GM19324 (cell line): ENCODE results near the gene COL13A1.

Experiments
- ATAC-seq: cut with Tn5 transposase; IDR thresholded peaks from one replicate; pipeline ENCODE4 v1.9.1; 2021; ENCODE audit warnings: mild to moderate bottlenecking, moderate library complexity; ENCODE audit not compliant: unreplicated experiment, low FRiP score

COL13A1 gene

DNA sequence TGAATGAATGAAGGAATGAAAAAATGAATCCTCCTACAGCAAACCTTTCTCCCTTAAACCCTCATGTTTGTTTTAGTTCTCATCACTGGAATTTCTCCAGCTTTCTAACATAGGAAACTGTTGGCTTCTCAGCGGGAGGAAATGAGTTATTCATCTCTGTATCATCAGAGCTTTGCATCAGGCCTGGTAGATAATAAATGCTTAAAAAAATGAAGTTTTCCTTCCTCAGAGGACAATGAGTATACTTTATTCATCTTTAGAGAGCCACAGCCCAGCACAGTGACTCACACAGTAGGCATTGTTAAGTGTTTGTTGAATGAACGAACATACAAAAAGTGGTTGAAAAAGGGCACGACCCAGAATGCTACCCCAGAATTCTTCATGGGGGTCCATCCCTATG lies 62.6 kb downstream of the COL13A1 start:
- no peak for ATAC-seq

DNA sequence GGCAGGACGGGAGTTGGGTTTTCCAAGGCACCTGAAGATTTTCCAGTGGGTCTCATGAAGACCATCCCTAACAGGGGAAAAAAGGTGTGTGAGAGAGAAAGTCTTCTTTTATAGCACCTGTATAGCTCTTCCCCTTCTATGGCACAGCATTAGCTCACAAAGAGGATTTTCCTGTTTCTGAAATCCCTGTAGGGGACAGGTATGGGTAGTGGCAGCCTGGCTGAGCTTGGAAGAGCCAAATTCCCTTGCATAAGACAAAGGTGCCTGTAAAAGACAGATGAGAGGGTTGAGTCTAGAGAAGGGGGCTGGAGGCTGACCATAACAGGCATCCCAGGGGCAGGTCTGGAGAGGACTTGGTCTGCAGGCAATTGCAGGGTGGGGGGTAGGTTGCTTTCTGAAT lies 63.7 kb downstream of the COL13A1 start:
- ATAC-seq: no peak

DNA sequence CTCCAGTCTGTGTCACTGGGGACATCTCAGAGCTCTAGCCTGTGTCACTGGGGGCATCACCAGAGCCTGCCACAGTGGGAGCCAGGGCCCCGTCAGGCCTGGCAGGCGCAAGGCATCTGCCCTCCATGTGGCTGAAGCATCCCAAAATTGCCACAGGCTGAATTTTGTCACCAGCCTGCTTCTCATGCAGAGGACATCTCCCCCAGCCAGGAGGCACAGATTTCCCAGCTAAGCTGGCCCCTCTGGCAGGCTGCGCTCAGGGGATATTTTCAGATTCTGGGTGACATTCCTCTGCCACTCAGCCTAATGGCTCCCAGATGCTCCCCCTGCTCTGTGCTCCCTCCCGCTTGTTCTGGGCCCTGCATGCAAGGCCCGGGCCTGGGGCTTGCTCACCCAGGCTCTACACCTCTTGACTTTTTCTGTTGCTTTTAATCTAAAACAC lies 64.6 kb downstream of the COL13A1 start:
- ATAC-seq: no peak

DNA sequence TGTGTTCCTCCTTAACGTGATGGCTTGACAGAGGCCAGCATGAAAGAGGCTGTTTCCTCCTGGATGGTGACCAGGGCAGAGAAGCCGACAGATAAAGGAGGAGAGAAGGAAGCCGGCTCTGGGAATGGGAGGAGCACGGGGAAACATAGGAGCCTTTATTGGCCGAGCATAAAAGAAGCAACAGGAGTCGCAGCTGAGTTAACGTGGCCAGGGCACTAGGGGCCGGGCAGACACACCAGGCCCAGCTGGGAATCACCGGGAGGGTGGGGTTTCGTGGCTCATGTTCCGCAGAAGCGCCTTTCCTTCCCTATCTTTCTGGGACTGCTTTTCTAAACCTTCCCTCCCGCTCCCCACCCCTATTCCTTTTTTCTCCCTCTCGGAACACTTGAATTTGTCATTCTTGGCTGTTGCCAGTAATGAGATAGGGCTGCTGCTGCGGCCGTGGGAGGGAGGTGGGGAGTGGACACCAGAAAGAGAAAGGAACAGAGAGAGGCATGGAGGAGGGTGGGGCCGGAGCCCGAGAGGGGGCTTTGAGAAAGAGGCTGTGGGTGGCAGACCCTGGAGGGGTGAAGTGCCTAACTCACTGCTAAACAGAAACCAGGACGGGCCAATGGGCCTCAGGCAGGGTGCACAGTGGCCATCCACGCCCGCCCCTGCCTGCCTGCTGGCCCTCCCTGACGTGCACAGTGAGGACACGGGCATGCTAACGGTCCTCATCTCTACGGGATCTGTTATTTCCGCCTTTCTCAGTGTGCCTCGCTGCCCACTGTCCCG lies 65.2 kb downstream of the COL13A1 start:
- no peak for ATAC-seq

DNA sequence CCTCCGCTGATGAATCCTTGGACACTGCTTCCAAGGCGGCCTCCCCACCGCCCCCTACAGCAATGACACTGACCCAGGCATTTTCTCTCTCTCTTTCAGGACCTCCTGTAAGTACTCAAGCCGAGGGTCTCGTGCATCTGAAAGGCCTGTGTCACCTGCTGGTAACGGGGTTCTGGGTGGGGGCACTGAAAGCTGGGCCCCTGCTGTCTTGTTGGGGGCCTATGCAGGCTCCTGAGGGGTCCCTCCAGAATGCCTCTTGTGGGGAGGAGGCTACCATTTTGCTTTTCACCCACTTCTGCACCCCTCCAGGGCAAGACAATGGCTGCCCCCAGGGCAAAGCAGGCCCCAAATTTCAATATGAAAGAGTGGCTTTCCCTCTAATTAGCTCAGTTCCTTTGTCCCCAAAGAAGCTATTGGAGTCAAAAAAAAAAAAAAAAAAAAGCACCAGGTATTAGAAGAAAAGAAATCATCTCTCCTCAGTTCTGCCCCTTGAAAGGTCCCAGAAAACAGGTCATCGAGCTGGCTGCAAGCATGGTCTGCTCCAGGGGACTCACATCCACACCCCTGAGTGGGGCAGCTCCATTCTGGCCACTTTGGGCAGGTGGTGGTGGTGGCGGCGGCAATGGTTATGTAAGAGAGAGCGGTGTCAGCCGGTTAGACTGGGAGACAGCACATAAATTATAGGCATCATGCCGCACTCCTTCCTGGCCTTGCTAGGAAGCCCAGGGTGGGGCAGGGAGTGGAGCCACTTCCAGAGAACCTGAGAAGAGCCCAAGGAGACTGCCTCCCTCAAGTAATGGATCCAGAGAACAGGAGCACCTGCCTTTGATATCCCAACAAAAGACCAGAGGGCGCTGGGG lies 66.2 kb downstream of the COL13A1 start:
- no peak for ATAC-seq

DNA sequence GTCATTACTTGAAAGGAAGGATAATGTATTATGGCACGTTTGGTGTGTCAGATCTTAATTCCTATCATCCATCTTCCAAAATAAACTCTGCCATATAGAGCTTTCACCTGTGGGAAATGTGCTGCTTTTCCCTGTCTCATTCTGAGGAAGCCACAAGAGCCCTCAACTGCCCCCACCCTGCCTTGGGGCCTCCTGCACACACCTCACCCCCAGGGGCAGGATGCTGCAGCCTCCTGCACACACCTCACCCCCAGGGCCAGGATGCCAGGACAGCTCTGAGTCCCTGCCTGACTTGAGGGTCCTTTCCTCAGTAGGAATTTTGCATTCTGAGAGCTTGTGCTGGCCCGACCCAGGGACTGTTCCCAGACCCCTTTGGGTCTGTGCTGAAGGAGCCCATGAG lies 67.1 kb downstream of the COL13A1 start:
- ATAC-seq: no peak

DNA sequence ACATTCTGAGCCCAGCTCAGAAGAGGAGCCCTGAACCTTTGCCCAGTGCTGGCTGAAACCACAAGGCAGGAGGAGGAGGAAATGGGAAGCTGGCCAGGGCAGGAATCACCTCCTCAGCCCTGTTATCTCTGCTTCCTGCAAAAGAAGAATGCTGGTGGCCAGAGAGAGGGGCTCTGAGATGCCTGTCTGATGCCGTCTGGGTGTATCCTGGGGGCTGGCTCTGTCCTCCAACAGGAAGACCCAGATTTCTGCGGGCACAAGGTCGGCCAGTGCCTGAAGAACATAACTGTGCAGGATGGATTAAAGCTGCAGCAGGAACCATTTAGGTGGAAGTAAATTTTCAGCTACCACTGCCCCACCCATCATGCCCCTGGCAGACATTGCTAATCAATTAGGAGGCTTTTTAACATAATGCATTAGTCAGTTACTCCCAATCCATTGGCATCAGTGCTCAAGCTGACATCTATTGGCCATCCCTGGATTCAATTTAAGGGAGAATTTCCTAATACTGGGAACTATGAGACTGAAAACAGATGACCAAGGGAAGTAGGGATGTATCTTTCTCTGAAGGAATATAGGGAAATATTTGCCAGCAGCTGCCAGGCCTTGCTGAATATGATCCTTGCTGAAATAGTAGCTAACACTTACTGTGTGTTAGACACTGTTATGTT lies 67.7 kb downstream of the COL13A1 start:
- ATAC-seq: no peak

DNA sequence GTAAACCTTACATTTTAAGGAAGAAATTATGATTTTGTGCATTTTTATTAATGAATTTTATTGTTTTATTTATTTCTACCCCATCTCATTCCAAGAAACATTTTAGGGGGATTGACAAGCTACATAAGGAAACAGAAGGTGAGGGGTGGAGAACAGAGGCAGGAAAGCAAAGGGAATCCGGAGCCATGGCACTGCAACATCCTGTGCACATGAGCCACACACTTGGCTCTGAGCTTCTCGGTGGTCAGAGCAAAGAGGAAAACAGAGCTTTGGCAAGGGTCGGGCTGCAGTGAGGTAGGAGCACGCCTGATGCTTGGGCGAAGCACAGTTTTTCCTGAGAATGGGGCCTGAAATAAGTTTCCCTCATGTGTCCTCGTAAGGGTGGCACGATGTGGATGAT lies 68.9 kb downstream of the COL13A1 start:
- no peak for ATAC-seq

DNA sequence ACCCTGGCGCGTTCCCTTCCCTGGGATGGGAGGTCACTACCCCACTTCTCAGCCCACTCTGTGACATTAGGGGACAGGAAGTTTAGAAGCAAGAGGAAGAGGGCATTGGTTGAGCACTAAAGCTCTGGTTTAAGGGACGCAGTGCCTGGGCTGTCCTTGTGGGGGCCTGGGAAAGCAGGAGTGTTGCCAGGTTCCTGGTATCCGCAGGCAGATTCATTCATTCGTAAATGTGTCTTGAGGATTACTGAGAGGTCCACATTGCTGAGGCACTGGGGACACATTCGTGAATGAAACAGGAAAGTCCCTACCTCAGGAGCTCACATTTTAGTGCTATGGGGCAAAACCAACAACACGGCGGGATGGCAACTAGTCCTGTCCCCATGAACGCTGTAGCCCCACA lies 69.4 kb downstream of the COL13A1 start:
- ATAC-seq: no peak

DNA sequence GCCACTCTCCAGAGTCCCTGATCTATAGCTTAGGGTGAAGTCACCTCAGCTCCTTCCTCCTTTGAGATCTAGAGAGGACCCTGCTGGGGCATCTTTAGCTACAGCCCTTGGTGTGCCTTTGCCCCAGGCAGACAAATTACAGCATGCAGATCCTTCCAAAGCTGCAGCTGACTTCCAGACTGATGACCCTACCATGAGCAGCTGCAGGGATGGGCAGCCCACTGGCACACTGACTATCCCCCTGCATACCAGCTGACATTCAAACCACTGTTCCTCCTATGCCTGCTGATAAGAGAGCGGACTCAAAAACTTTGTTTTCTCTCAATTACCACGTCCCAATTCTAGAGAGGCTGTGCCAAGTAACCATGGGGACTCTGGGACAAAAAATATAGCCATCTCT lies 70.6 kb downstream of the COL13A1 start:
- ATAC-seq: no peak

DNA sequence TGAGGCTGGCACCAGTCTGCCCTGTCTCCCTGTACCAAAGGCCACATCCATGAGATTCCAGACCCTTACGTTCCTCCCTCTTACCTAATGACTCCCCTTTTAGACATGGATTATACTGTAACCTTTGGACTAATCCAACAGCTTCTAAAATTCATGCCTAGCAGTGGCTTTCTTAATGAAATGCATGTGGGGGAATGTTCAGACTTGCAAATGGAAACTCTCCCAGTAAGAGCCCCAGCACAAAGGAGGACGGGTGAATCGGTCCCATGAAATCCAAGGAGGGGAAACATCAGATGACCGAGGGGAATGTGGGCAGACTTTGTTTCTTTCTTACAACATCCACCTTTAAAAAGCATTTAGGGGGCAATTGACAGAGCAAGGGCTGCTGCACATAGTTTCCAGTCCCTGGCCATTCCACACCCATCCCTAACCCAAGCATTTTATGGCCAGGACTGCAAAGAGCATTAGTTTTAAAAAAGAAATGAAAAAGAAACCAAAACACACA lies 71.5 kb downstream of the COL13A1 start:
- ATAC-seq: no peak

DNA sequence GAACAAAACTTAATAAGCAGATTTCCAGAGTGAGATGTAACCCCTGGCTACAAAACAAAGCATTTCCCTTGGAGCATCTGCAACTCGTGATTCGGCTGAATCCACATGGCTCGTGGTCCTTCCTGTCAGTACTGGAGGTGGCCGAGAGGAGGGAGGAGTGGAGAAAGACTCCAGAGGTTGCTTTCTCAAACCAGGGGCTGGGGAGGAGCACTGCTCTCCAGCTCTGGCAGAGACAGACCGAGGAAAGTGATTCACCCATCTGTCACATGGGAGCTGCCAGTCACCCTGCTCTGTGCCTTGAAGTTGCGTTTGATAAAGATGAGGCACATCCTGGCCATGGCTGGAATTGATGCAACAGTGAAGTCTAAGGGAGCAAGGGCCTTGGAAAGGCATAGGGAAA lies 72.7 kb downstream of the COL13A1 start:
- no peak for ATAC-seq

DNA sequence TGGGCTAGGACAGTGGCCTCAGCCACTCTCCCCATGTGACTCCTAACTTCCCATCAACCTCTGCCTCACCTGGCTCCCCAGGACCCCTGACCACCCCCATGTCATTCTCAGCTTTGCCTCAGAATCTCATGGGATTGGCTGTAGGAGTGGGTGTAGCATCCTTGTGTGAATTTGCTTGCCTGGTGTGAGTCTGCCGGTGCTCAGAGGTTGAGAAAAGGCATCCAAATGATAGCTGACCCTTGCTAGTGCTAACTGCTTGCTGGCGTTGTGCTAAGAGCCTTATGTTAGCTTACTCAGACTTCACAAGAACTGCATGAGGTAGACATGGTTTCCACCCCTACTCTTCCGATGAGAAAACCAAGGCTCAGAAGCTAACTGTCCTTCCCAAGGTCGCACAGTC lies 74.2 kb downstream of the COL13A1 start:
- ATAC-seq: no peak

DNA sequence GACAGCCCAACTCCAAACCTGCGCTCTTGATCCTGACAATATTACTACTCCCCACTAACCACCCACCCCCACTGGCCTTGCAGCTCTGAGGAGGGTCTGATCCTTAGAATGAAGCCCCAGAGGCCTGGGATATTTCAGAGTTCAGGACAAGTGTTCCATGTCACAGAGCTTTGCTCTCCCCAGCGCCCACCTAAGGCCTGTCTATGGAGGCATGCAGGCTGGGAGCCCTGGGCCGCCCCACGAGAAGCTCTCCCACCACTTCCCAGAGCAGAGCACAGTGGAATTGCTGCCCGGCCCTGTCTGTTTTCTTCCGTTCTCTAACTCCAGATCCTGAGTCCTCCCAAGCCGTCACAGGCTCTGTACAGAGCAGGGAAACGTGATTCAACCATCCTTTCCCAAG lies 74.6 kb downstream of the COL13A1 start:
- no peak for ATAC-seq

DNA sequence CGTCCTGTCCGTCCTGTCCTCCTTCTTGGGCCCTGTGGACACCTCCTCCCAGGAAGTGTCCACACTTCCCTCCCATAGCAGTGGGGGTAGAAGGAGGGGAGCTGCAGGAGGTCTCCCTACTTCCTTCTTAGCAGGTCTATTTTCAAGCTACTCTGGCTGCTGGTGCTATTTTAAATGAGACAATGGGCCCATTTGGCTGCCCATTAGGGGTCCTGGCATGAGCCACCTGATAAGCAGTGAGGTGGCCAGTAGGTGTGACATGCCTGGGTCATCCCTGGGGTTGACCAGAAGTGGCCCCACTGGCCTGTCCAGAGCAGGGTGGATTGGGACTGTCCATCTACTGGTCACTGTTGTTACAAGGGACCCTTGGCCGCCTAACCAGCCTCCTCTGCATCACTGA lies 75.2 kb downstream of the COL13A1 start:
- ATAC-seq: no peak

DNA sequence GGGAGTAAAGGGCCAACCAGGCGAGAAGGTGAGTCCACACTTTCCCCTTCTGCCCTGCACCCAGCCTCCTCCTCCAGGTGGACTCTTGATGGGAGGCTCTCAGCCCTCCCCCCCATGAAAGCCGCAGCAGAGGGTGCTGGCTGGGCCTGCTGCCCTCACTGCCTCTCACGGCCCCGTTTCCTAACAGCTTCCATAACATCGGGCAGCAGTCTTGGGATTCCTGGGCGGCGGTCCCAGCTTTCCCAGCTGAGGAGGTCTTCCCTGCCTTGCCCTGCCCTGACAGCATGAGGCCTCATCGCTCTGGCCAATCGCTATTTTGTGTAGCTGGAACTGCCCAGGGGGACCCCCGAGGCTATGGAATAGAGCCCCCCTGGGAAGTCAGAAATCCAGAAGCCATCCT lies 76.3 kb downstream of the COL13A1 start:
- no peak for ATAC-seq

DNA sequence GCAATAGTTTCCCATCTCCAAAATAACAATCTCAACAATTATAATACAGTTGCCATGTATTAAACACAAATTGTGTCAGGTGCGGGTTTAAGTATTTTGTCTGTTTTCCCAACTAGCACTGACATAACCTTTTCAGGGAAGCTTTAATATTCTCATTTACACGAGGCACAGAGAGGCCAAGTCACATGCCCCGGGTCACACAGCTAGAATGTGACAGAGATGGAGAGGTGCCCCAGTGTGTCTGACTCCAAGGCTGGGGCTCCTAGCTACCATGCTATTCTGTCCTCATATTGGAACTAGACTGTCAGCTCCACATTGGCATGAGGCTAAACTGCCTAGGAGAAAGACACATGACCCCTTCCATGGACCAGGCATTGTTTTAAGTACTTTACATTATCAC lies 77.2 kb downstream of the COL13A1 start:
- no peak for ATAC-seq

DNA sequence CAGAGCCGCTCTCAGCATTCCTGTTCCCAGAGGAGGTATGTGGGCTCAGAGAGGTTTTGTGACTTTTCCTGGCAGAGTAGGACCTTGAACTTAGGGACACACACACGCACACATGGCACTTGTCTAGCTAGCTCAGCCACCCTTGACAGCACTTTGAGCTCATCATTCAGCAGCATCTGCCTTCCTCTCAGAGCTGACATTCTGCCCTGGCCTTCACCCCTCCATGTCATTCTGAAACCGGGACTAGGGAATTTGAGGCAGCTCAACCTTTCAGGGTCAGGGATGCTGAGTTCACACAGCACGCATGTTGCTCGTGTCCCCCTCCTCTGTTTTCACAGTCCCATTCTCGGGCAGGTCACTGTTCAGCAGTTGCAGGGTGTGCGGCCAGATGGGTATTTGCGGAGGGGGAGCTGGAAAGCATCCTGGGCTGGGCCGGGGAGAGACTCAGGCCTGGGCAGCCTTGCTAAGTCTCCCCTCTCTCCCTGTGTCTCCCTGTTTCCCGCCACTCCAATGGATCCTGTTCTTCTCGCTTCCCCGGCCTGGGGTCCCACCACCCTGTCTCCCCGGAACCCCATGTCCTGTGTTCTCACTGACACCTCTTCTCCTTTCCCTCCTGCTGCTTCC lies 78.0 kb downstream of the COL13A1 start:
- ATAC-seq: no peak

DNA sequence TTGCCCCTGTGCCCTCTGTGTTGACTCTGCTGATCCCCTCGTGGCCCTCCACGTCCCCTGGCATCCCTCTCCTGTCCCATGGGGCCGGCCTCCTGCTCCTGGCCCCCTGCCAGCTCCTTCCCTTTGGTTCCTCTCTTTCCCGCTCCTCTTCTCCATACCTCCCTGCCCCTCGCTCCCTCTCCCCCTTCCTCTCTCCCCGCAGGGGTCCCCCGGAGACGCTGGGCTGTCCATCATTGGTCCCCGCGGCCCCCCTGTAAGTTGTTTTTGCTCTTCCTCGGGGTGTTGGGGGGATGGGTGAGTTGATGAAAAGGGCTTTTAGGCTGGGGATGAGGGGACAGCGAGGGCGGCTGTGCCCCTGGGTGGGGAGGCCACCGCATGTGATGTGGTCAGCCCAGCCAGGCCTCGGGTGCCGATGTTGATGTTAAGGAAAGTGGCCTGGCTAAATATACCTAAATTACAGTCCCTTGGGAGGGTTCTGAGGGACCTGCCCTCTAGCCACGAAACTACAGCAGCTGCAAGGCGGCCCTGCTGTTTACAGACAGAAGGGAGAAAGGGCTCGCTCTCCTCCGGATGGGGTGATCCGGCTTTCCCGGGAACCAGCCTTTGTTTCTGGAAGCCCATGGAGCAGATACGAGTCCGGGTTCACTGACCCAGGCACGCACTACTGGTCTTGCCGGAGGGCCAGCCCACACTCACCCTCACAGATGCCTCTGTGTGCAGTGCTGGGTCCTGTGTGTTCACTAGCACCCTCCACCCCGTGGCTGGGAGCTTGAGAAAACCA lies 78.8 kb downstream of the COL13A1 start:
- no peak for ATAC-seq

DNA sequence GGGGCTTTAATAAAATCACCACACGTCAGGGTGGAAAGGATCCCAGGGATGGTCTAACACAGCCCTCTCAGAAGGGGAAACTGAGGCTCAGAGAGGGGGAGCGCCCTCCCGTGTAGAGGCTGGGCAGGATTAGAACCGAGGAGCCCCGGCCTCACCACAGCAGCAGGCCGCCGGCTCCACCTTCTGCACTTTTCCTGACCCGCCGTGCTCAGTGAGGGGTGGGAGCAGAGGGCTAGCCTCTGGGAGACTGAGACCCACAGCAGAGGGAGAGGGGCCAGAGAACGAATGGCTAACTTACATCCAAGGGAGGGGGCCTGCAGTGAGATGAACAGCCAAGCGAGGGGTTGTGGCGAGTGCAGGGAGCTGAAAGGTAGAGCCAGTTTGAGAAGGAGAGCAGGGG lies 79.5 kb downstream of the COL13A1 start:
- ATAC-seq: no peak
